Muscle layer of duodenum (tissue), 2 donors: Measurements from ENCODE around the gene GSTK1.
A peak's percentile ranks its signal among the peaks of the same experiment; 100 is the strongest.

ENCODE experiments used
- H3K27ac ChIP-seq: one replicate; pipeline ENCODE4 v1.7.0; 2013; ENCODE audit warnings: mild to moderate bottlenecking, low read length
- H3K27me3 ChIP-seq: one replicate; pipeline ENCODE4 v1.7.0; 2013; ENCODE audit warnings: low read depth, mild to moderate bottlenecking, control low read depth, low read length
- H3K36me3 ChIP-seq, 2 donors: one replicate each; pipeline ENCODE4 v1.7.0; 2013; ENCODE audit warnings: low read length in 2 of 2, control low read depth in 1 of 2, mild to moderate bottlenecking in 1 of 2; ENCODE audit not compliant: insufficient read depth in 2 of 2, control insufficient read depth in 1 of 2
- H3K4me1 ChIP-seq, 2 donors: one replicate each; pipeline ENCODE4 v1.7.0; 2013; ENCODE audit warnings: low read length in 2 of 2, mild to moderate bottlenecking in 2 of 2, control low read depth in 1 of 2, moderate library complexity in 1 of 2; ENCODE audit not compliant: insufficient read depth in 2 of 2, control insufficient read depth in 1 of 2
- H3K4me3 ChIP-seq, 2 donors: one replicate each; pipeline ENCODE4 v1.7.0; 2013; ENCODE audit warnings: low read length in 2 of 2, low read depth in 1 of 2, mild to moderate bottlenecking in 1 of 2
- H3K9me3 ChIP-seq, 2 donors: one replicate each; pipeline ENCODE4 v1.7.0; 2013; ENCODE audit warnings: low read length in 2 of 2, control low read depth in 1 of 2, mild to moderate bottlenecking in 1 of 2; ENCODE audit not compliant: control insufficient read depth in 1 of 2
- donor health status: healthy.

The GSTK1 gene

GRCh38 chr7:143279186-143280098 lies 16.2 kb downstream of the GSTK1 start:
- Histone ChIP-seq H3K4me1 (peaks cover 13 to 22% of the 10 kb centered on the region in 2 donors), H3K27me3 (no peaks in the 10 kb centered on the region), H3K27ac (peak overlapping the region; percentile 78), H3K4me3 (peak overlapping the region in 1 of 2 donors; percentile 22), H3K36me3 (no peaks in the 10 kb centered on the region), H3K9me3 (no peaks in the 10 kb centered on the region)

- peak overlapping the region in 1 of 2 donors; percentile 22 for H3K4me3 ChIP-seq
- no peaks in the 10 kb centered on the region for H3K27me3 ChIP-seq
- H3K36me3 ChIP-seq, result no peaks in the 10 kb centered on the region
- H3K4me1 ChIP-seq, result peaks cover 13 to 22% of the 10 kb centered on the region in 2 donors
- peak overlapping the region; percentile 78 for H3K27ac ChIP-seq
- no peaks in the 10 kb centered on the region for H3K9me3 ChIP-seq
Measured at GRCh38 chr7:143280160-143280559, 16.9 kb downstream of the GSTK1 start.

DNA sequence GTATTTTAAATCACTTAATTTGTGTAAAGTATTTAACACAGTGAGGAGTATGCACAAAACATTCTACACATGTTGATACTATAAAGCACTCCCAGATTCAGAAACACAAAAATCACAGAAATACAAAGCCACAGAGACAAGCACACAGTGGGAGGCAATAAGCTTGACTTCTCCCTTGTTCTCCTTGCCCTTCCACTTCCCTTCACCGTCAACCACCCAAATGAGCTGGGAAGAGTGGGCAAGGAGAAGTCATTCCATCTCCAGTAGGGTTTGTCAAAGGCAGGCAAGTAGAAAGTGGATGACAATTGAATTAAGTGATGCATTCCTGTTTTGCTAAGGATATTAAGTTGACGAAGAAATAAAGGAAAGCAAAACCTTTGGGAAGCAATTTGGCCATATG lies 17.3 kb downstream of the GSTK1 start:
- Histone ChIP-seq H3K36me3 (no peaks in the 10 kb centered on the region), H3K27ac (peak overlapping the region; percentile 78), H3K9me3 (no peaks in the 10 kb centered on the region), H3K4me1 (peaks cover 13 to 22% of the 10 kb centered on the region in 2 donors), H3K4me3 (no peak overlapping the region), H3K27me3 (no peaks in the 10 kb centered on the region)

- Histone ChIP-seq H3K9me3 (no peaks in the 10 kb centered on the region), H3K4me1 (peaks cover 13 to 27% of the 10 kb centered on the region in 2 donors), H3K27me3 (no peaks in the 10 kb centered on the region), H3K36me3 (no peaks in the 10 kb centered on the region), H3K27ac (no peak overlapping the region), H3K4me3 (no peak overlapping the region)
Measured at GRCh38 chr7:143281529-143281928, 18.3 kb downstream of the GSTK1 start.

DNA sequence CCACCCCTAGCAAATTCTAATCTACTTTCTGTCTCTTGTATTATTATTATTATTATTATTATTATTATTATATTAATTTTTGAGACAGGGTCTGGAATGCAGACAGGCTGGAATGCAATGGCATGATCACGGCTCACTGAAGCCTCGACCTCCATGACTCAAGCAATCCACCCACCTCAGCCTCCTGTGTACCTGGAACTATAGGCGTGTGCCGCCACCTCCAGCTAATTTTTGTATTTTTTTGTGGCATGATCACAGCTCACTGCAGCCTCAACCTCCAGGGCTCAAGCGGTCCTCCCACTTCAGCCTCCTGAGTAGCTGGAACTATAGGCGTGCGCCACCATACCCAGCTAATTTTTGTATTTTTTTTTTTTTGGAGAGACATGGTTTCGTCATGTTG lies 18.9 kb downstream of the GSTK1 start:
- no peak overlapping the region for H3K27ac ChIP-seq
- H3K4me3 ChIP-seq, result no peak overlapping the region
- no peaks in the 10 kb centered on the region for H3K27me3 ChIP-seq
- H3K4me1 ChIP-seq, result peaks cover 15 to 27% of the 10 kb centered on the region in 2 donors
- H3K36me3 ChIP-seq, result no peaks in the 10 kb centered on the region
- no peaks in the 10 kb centered on the region for H3K9me3 ChIP-seq

GRCh38 chr7:143283381-143283780 lies 20.1 kb downstream of the GSTK1 start:
- no peak overlapping the region for H3K4me3 ChIP-seq
- no peaks in the 10 kb centered on the region for H3K9me3 ChIP-seq
- H3K27ac ChIP-seq, result peak overlapping the region; percentile 76
- no peaks in the 10 kb centered on the region for H3K36me3 ChIP-seq
- peaks cover 22 to 27% of the 10 kb centered on the region in 2 donors for H3K4me1 ChIP-seq
- no peaks in the 10 kb centered on the region for H3K27me3 ChIP-seq

- H3K4me1 ChIP-seq, result peaks cover 18 to 23% of the 10 kb centered on the region in 2 donors
- H3K9me3 ChIP-seq, result no peaks in the 10 kb centered on the region
- peak within 1 kb of the TSS in 1 of 2 donors; percentile 48 for H3K4me3 ChIP-seq
- no peaks in the 10 kb centered on the region for H3K27me3 ChIP-seq
- H3K27ac ChIP-seq, result peak within 1 kb of the TSS; percentile 76
- H3K36me3 ChIP-seq, result no peaks in the 10 kb centered on the region
Measured at GRCh38 chr7:143284591-143285469, 21.6 kb downstream of the GSTK1 start, which contains the start of gene TMEM139. TMEM139 (plus strand) TSS chr7:143284958; CDS start chr7:143285958, 1,000 bp downstream.

GRCh38 chr7:143285470-143285778 lies 22.2 kb downstream of the GSTK1 start:
- no peaks in the 10 kb centered on the region for H3K27me3 ChIP-seq
- H3K36me3 ChIP-seq, result no peaks in the 10 kb centered on the region
- no peaks in the 10 kb centered on the region for H3K9me3 ChIP-seq
- peak overlapping the region; percentile 67 for H3K27ac ChIP-seq
- H3K4me1 ChIP-seq, result peaks cover 13 to 24% of the 10 kb centered on the region in 2 donors
- H3K4me3 ChIP-seq, result peak overlapping the region in 1 of 2 donors; percentile 48

GRCh38 chr7:143285806-143286521 lies 22.7 kb downstream of the GSTK1 start:
- Histone ChIP-seq H3K36me3 (no peaks in the 10 kb centered on the region), H3K27ac (peak overlapping the region; percentile 67), H3K4me3 (peak overlapping the region in 1 of 2 donors; percentile 48), H3K9me3 (no peaks in the 10 kb centered on the region), H3K4me1 (peaks cover 13 to 29% of the 10 kb centered on the region in 2 donors), H3K27me3 (no peaks in the 10 kb centered on the region)

- peaks cover 0 to 4% of the 10 kb centered on the region in 2 donors for H3K36me3 ChIP-seq
- peak overlapping the region; percentile 67 for H3K27ac ChIP-seq
- peaks cover 13 to 32% of the 10 kb centered on the region in 2 donors for H3K4me1 ChIP-seq
- no peaks in the 10 kb centered on the region for H3K27me3 ChIP-seq
- no peaks in the 10 kb centered on the region for H3K9me3 ChIP-seq
- peak overlapping the region in 1 of 2 donors; percentile 23 for H3K4me3 ChIP-seq
Measured at GRCh38 chr7:143286522-143286890, 23.3 kb downstream of the GSTK1 start.
